PC-9 (cell line): ENCODE measurements around the gene MAPKAP1.

Experiments used
- EZH2 ChIP-seq: fragments of 200-600 bp; sonication (generic); IDR thresholded peaks from 2 replicates; pipeline ENCODE4 v1.8.0; 2017; ENCODE audit warnings: antibody characterized with exemption, low read depth
- TF ChIP-seq, protein P1 (sequence below): fragments of 200-600 bp; sonication (generic); conservative IDR thresholded peaks from 2 replicates; pipeline ENCODE4 v1.6.1; 2017; ENCODE audit warnings: mixed run types, antibody characterized with exemption, mild to moderate bottlenecking, moderate library complexity

DNA sequence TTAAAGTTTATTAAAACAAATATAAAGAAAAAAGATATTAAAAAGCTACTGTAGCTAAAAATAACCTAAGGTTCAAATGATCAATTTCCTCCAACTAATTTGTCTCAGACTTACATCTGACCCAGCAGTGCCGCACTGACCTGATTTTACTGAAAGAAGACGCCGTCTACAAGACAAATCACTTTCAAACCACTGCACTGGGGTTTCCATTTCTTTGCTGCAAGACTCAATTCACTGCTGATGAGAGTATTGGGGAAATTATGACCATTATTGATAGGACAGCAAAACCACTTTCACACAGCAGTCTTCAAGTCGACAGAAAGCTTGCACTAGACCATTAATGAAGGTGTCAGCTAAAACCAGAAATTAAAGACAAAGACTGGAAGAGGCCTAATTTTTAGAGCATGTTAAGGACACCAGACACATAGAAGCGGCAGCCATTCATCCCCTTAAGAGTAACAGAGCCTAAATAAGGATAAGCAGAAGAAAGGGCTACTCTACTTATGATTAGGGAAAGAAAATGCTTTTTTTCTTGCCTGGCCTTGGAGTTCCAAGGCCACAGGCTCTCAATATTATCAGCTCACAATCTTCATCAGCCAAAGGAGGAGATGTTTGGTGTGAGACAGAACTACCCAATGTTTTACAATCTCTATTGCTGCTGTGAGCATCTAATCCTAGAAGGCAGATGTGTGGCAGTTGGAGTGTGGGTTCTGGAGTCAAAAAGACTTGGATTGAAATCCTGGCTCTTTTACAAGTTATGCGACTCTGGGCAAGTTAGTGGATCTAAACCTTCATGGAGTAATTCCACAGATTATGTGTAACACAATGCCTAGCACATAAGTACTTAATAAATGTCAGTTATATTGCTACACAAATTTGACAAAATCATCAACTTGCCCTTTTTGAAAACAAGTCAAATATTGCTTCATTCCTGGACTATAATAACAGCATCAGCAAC is 190.7 kb downstream of the MAPKAP1 start:
- TF ChIP-seq, protein P1, sequence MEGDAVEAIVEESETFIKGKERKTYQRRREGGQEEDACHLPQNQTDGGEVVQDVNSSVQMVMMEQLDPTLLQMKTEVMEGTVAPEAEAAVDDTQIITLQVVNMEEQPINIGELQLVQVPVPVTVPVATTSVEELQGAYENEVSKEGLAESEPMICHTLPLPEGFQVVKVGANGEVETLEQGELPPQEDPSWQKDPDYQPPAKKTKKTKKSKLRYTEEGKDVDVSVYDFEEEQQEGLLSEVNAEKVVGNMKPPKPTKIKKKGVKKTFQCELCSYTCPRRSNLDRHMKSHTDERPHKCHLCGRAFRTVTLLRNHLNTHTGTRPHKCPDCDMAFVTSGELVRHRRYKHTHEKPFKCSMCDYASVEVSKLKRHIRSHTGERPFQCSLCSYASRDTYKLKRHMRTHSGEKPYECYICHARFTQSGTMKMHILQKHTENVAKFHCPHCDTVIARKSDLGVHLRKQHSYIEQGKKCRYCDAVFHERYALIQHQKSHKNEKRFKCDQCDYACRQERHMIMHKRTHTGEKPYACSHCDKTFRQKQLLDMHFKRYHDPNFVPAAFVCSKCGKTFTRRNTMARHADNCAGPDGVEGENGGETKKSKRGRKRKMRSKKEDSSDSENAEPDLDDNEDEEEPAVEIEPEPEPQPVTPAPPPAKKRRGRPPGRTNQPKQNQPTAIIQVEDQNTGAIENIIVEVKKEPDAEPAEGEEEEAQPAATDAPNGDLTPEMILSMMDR = no peak
- no peak for TF ChIP-seq EZH2
